ENCODE data around the gene ACTG1. TPM values are rescaled to one million over a fixed set of nuclear protein-coding genes. Genes with fewer than 3 reads are reported as not detected.

The ACTG1 gene
- total RNA-seq, 1 experiment from 2014 or later, result 4,160 TPM

DNA sequence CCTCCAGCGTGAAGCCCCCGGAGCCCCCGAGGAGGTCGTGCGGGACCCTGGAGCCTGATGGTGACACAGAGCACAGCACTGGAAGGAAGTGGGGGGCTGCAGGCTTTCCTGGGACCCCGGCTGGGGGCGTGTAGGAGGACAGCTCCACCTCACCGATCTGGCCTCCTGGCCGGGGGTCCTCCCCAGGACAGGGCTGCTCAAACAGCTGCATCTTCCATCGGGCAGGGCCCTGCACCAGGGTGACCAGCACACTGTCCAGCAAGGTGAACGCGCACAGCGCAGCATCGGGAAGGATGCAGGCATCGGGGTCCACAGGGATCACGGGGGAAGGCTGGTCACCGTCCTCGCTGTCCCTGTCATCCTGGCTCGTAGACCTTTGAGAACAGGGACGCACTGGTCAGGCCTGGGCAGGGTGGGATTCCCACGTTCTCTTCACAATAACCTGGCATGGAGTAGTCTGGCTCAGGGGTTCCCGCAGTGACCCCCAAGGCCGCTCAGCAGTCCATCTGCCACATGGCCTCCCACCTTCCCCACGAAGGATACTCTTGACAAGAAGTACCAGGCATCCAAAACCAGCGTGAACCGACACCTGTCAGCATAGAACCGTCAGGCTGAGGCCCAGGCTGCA is 38.3 kb upstream of the ACTG1 start:
- Histone ChIP-seq H2AK5ac (ENCODE audit: insufficient read length, low read length) (no peak overlapping the region), H3K9ac (ENCODE audit: extremely low read depth, insufficient read length, low read length) (no peak overlapping the region), H3K4me1 (ENCODE audit: insufficient read depth, low read length) (peaks cover 3% of the 10 kb centered on the region; the same call in 1 of the 2 replicates), H3K79me2 (ENCODE audit: insufficient read depth, low read length) (peaks cover 2% of the 10 kb centered on the region; the same call in 1 of the 2 replicates), H3K18ac (ENCODE audit: insufficient read length, low read depth, low read length) (no peak overlapping the region), H2BK5ac (ENCODE audit: insufficient read length, low read length) (no peak overlapping the region), H3K14ac (ENCODE audit: insufficient read depth, low read length) (no peak overlapping the region), H4K5ac (ENCODE audit: insufficient read length, low read depth, low read length) (no peak overlapping the region), H2AFZ (ENCODE audit: low read length) (no peak overlapping the region), H2BK12ac (ENCODE audit: insufficient read length, low read depth, low read length) (no peak overlapping the region), H2BK15ac (ENCODE audit: low read depth, low read length) (no peak overlapping the region), H3K9me3 (ENCODE audit: control insufficient read depth, low read depth, low read length) (no peaks in the 10 kb centered on the region), H3K79me1 (ENCODE audit: insufficient read depth, low read depth, low read length, poor library complexity, severe bottlenecking) (peaks cover 5% of the 10 kb centered on the region), H3K4me2 (ENCODE audit: insufficient read depth, insufficient read length, low read length) (peak overlapping the region; percentile 39), H3K27ac (ENCODE audit: insufficient read length, low read depth, low read length) (no peak overlapping the region), H3K27me3 (ENCODE audit: insufficient read depth, low read length) (no peaks in the 10 kb centered on the region), H3K56ac (ENCODE audit: insufficient read length, low read depth, low read length) (no peak overlapping the region), H4K20me1 (ENCODE audit: control insufficient read depth, insufficient read depth, insufficient read length) (no peaks in the 10 kb centered on the region), H4K8ac (replicated peaks; ENCODE audit: insufficient read length, low read depth, low read length) (no peak overlapping the region), H3K23ac (ENCODE audit: insufficient read length, low read depth, low read length) (no peak overlapping the region), H4K91ac (ENCODE audit: insufficient read length, low read depth, low read length) (no peak overlapping the region), H2BK120ac (ENCODE audit: low read depth, low read length, poor library complexity, severe bottlenecking) (no peak overlapping the region), H3T11ph (ENCODE audit: low read length) (no peak overlapping the region), H3K23me2 (ENCODE audit: insufficient read length, low read depth, low read length, poor library complexity, severe bottlenecking) (peaks cover 10% of the 10 kb centered on the region), H3K4ac (ENCODE audit: low read depth, low read length) (no peak overlapping the region), H2BK20ac (ENCODE audit: low read depth, low read length, poor library complexity, severe bottlenecking) (no peak overlapping the region)
- no CpG with 5 or more reads among the region's 27 CpGs for WGBS (ENCODE audit: extremely low coverage, insufficient read length, low lambda C conversion rate)
- H3K4me3 Mint-ChIP-seq, result peak overlapping the region; percentile 84 to 90
- H3K36me3 Mint-ChIP-seq (ENCODE audit: insufficient read depth in 1 of 3, low read depth in 3 of 3), result peaks cover 18 to 50% (median 46%) of the 10 kb centered on the region in 3 experiments; a peak in 6 of 7 replicates
- H3K27me3 Mint-ChIP-seq (ENCODE audit: low read depth), result no peaks in the 10 kb centered on the region
- DNase-seq, result no peak
- TF ChIP-seq CTCF (conservative IDR thresholded peaks at IDR 0.05), result no peak
- H3K9me3 Mint-ChIP-seq, result no peaks in the 10 kb centered on the region; a peak in 1 of 5 replicates
- H3K27ac Mint-ChIP-seq, result peak overlapping the region in 1 of 3 experiments; percentile 4; a peak in 1 of 7 replicates
- peaks cover 16% of the 10 kb centered on the region in 2 experiments for H3K4me1 Mint-ChIP-seq

Measured in H9 (cell line).